ENCODE data around the gene B3GALT5. TPM values are rescaled to one million over a fixed set of nuclear protein-coding genes. Genes with fewer than 3 reads are reported as not detected.

B3GALT5 gene
- total RNA-seq, 2 experiments from 2014 or later = not detected

DNA sequence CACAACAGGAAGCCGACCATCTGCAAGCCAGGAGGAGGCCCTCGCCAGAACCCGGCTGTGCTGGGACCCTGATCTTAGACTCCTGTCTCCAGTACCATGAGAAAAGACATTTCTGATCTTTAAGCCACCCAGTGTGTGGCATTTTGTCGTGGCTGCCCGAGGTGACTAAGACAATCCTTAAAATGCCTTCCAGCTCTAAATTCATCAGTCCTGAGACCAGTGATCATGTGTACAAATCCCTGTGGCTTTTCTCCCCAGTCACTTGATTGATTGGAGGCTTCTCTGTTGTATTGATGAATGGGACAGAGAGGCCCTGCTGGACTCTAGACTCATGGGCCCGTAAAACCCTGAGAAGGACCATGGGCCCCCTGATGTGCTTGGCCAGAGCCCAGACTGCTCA, 36.1 kb downstream of the B3GALT5 start:
- intact Hi-C loops (cut with micrococcal nuclease) = no loop called here
- Mint-ChIP-seq H3K27me3 (no peaks in the 10 kb centered on the region), H3K4me1 (ENCODE audit: low read depth) (no peaks in the 10 kb centered on the region), H3K27ac (no peak overlapping the region), H3K9me3 (peaks cover 5% of the 10 kb centered on the region), H3K36me3 (ENCODE audit: low read depth) (no peaks in the 10 kb centered on the region), H3K4me3 (no peak overlapping the region)
- DNase-seq = no peak
- ATAC-seq = no peak
- TF ChIP-seq, protein P1, sequence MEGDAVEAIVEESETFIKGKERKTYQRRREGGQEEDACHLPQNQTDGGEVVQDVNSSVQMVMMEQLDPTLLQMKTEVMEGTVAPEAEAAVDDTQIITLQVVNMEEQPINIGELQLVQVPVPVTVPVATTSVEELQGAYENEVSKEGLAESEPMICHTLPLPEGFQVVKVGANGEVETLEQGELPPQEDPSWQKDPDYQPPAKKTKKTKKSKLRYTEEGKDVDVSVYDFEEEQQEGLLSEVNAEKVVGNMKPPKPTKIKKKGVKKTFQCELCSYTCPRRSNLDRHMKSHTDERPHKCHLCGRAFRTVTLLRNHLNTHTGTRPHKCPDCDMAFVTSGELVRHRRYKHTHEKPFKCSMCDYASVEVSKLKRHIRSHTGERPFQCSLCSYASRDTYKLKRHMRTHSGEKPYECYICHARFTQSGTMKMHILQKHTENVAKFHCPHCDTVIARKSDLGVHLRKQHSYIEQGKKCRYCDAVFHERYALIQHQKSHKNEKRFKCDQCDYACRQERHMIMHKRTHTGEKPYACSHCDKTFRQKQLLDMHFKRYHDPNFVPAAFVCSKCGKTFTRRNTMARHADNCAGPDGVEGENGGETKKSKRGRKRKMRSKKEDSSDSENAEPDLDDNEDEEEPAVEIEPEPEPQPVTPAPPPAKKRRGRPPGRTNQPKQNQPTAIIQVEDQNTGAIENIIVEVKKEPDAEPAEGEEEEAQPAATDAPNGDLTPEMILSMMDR (IDR thresholded peaks at IDR 0.05) = no peak
- POLR2A ChIA-PET = no interaction called here
- CTCF ChIA-PET = no interaction called here

DNA sequence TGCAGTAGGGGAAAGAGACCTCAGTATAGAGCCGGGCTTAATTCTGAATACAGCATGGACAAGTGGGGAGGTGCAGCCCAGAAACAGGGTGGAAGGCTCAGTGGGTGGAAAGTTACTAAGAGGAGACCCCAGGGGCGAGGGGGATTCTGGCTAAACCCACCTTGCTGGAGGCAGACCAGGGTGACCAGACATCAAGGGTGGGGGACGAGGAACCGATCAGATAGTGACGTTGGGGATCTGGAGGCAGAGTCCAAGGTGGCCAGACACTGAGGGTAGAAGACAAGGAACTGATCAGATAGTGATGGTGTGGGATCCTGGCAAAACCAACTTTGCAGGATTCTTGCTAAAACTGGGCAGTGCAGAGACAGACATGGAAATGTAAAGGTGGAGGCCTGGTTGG, 36.8 kb downstream of the B3GALT5 start:
- intact Hi-C loops (cut with micrococcal nuclease) = no loop called here
- ChIA-PET CTCF (no interaction called here), POLR2A (no interaction called here)
- no peak for DNase-seq
- ATAC-seq = no peak
- Mint-ChIP-seq H3K36me3 (ENCODE audit: low read depth) (no peaks in the 10 kb centered on the region), H3K27me3 (no peaks in the 10 kb centered on the region), H3K9me3 (peaks cover 10% of the 10 kb centered on the region), H3K4me1 (ENCODE audit: low read depth) (no peaks in the 10 kb centered on the region), H3K4me3 (no peak overlapping the region), H3K27ac (no peak overlapping the region)
- TF ChIP-seq, protein P1 (IDR thresholded peaks at IDR 0.05) = no peak

DNA sequence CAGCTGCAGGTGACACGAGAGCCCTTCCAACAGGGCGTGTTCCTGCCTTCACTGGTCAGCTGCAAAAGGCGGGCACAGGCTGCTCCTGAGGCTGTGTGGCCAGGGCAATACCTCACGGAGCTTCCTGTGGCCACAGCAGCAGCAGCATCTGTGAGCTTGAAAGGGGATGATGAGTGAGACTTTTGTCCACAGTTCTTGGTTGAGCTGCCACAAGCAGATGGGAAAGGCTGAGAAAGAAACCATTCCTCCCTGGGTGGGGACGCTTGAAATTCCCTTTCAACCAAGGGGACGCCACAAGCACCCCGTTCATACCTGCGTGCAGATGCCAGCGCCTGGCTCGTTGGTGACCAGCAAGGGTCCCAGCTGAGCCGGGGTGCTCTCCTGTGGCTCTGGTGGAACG, 37.6 kb downstream of the B3GALT5 start:
- TF ChIP-seq, protein P1 (IDR thresholded peaks at IDR 0.05) = no peak
- no peak for ATAC-seq
- Mint-ChIP-seq H3K4me1 (ENCODE audit: low read depth) (no peaks in the 10 kb centered on the region), H3K27ac (no peak overlapping the region), H3K27me3 (no peaks in the 10 kb centered on the region), H3K9me3 (peaks cover 12% of the 10 kb centered on the region), H3K36me3 (ENCODE audit: low read depth) (no peaks in the 10 kb centered on the region), H3K4me3 (no peak overlapping the region)
- ChIA-PET CTCF (no interaction called here), POLR2A (no interaction called here)
- intact Hi-C loops (cut with micrococcal nuclease) = no loop called here
- DNase-seq = no peak

DNA sequence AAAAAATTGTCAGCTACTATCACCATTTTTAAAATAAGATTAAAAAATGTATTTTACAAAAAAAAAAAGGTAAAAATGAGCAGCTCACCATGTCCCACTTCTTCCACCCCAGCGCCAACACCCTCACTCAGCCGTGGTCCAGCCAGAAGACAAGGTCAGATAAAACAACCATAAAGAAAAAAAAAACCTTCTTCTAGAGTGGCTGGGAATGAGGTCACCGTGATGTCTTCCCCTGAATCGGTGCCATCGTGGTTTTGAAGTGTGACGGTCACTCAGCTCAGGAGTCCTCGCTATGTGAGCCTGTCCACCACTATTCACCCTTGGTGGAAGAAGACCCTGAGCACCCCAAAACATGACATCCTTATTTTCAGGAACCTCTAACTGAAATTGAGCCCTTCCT, 38.1 kb downstream of the B3GALT5 start:
- TF ChIP-seq, protein P1 (IDR thresholded peaks at IDR 0.05) = no peak
- no peak overlapping the region for H3K4me3 Mint-ChIP-seq
- no peak for DNase-seq
- H3K4me1 Mint-ChIP-seq (ENCODE audit: low read depth) = no peaks in the 10 kb centered on the region
- peaks cover 12% of the 10 kb centered on the region for H3K9me3 Mint-ChIP-seq
- no peaks in the 10 kb centered on the region for H3K36me3 Mint-ChIP-seq (ENCODE audit: low read depth)
- ATAC-seq = no peak
- no peak overlapping the region for H3K27ac Mint-ChIP-seq
- intact Hi-C loops (cut with micrococcal nuclease) = no loop called here
- ChIA-PET CTCF (no interaction called here), POLR2A (no interaction called here)
- H3K27me3 Mint-ChIP-seq = no peaks in the 10 kb centered on the region

DNA sequence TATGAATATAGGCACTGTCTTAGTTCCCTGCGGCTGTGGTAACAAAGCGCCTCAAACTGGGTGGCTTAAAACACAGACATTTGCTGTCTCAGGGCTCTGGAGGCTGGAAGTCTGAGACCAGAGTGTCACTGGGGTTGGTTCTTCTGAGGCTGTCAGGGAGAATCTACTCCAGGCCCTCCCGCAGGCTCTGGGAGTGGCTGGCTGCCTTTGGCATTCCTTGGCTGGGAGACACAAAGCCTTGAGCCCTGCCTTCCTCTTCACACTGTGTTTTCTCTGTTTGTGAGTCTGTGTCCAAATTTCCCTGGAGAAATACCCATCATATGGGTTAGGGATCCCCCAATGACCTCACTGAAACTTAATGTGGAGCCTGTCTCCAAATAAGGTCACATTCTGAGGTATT, 38.5 kb downstream of the B3GALT5 start:
- CTCF ChIA-PET = no interaction called here
- intact Hi-C loops (cut with micrococcal nuclease) = no loop called here
- no peak overlapping the region for H3K27ac Mint-ChIP-seq
- ATAC-seq = no peak
- no peaks in the 10 kb centered on the region for H3K4me1 Mint-ChIP-seq (ENCODE audit: low read depth)
- H3K9me3 Mint-ChIP-seq = peaks cover 12% of the 10 kb centered on the region
- TF ChIP-seq, protein P1 (IDR thresholded peaks at IDR 0.05) = no peak
- no peak for DNase-seq
- no peaks in the 10 kb centered on the region for H3K27me3 Mint-ChIP-seq
- POLR2A ChIA-PET = no interaction called here
- H3K4me3 Mint-ChIP-seq = no peak overlapping the region
- H3K36me3 Mint-ChIP-seq (ENCODE audit: low read depth) = no peaks in the 10 kb centered on the region

Data from activated CD8-positive, alpha-beta T cell treated with anti-CD3 and anti-CD28 coated beads for 36 hours (primary cell).